Stimulated activated CD4-positive, alpha-beta T cell treated with anti-CD3 and anti-CD28 coated beads, Interleukin-12 subunit alpha, Interleukin-12 subunit beta, amount 100 ng/mL, for 24 hours (primary cell): ENCODE data around the gene PPP6C.
"Not testable (repeated sequence)": the region's sequence is repeated elsewhere in the genome, so short reads cannot be mapped to it uniquely, and the experiment has no call there.

Source experiments
- DNase-seq, 2 experiments: peaks; one replicate each; pipeline ENCODE4 v3.0.0-alpha.2; 2020; ENCODE audit warnings: low read depth in 2 of 2

PPP6C gene

DNA sequence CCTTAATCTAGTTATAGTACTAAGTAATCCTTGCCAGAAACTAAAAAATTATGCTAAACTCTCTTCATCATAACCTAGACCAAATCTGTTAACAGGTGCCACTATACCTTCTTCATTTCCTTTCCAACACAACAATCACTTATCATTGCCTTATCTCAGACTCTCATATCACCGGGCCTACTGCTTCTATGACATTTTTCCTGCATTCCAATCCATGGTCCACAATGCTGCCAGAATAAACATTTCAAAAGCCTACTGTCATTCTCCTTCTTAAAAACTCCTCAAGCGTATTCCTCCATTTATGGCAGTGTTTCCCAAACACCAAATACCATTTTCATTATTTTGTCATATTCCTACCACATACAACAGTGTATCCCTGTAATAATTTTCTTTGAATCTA, 6.5 kb downstream of the PPP6C start:
- no peak for DNase-seq

DNA sequence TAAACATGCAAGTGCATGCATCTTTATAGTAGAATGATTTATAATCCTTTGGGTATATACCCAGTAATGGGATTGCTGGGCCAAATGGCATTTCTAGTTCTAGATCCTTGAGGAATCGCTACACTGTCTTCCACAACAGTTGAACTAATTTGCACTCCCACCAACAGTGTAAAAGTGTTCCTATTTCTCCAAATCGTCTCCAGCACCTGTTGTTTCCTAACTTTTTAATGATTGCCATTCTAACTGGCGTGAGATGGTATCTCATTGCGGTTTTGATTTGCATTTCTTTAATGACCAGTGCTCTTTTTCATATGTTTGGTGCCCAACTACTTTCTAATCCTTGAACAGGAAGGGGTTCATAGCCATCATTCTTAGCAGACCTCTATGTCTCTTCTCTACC, 7.8 kb downstream of the PPP6C start:
- DNase-seq: not testable (repeated sequence)

DNA sequence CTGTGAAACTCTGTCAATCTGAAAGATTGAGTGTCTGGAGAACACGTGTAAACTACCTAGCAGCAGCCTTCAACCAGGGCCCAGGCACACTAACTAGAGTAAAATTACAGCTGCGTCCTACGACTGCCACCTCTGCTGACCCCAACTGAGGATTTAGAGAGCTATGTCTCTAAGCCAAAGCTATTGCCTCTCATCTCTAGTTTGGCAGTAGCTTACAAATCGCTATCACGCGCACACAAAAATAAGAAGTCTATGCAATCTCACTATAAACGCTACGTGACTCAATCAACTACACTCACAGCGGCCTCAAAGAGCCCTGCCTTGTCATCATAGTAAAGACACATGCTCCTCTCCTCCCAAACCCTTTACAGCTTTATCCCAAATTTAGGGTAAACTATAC, 8.7 kb downstream of the PPP6C start:
- no peak for DNase-seq

DNA sequence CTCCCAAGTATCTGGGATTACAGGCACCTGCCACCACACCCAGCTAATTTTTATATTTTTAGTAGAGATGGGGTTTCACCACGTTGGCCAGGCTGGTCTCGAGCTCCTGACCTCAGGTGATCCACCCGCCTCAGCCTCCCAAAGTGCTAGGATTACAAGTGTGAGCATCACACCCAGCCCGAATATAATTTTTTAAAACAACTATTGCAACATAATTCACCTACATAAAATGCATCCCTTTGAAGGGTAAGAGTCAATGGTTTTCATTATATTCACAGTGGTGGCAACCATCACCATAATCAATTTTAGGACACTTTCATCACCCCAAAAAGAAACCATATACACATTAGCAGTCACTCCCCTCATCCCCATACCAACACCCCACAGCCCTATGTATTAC, 9.8 kb downstream of the PPP6C start:
- not testable (repeated sequence) for DNase-seq

DNA sequence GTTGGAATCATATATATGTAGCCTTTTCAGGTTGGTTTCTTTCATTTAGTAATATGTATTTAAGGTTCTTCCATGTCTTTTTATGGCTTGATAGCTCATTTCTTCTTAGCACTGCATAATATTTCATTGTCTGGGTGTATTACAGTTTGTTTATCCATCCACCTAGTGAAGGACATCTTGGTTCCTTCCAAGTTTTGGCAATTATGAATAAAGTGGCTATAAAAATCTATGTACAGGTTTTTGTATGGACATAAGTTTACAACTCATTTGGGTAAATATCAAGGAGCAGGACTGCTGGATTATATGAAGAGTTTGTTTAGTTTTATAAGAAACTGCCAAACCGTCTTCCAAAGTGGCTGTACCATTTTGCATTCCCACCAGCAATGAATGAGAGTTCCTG, 11.7 kb downstream of the PPP6C start:
- no peak for DNase-seq

DNA sequence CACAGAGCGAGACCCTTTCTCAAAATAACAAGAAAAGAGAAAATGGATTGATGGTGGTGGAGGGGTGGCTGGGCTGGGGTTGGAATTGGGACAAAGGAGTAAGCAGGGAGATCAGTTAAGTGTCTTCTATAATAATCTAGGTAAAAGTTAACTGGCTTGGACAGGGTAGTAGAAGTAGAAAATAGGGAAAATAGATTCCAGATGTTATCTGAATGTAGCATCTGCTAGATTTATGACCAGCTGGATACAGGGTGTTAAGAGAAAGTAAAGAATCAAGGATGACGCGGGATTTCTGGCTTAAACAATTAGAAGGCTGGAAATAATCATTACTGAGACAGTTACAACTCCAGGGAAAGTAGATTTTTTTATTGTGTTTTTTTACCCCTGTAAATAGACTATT, 13.0 kb downstream of the PPP6C start:
- no peak for DNase-seq

DNA sequence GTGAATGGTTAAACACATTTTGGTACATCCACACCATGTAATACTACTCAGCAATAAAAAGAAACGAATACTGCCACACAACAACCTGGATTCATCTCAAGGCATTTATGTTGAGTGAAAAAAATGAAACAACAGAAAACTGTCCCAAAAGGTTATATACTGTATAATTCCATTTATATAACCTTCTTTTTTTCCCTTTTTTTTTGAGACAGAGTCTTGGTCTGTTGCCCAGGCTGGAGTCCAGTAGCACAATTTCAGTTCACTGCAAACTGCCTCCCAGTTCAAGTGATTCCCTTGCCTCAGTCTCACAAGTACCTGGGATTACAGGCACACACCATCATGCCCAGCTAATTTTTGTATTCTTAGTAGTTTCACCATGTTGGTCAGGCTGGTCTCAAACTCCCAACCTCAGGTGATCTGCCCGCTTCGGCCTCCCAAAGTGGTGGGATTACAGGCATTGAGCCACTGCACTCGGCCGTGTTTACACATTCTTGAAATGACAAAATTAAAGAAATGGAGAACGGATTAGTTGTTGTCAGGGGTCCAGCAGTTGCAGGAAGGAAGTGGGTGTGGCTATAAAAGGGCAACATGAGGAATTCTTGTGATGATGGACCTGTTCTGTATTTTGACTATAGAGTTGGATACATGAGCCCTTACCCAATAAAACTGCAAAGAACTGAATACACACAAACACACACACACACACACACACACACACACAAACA, 17.4 kb downstream of the PPP6C start:
- no peak for DNase-seq

DNA sequence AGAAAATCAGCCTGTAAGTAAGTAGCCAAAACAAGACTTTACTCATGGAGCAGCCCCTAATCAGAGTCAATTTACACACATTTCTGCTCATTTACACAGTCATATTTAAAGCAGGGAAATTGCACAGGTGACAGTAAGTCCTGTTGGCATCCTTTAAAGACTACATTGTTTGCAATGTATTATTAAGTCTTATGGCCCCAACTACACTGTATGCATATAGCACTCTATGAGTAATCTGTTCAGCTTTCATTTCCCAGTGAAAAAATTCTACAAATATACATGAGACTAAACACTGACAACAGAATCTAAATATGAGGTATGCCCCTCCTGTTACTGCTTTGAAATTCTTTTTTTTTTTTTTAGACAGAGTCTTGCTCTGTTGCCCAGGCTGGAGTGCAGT, 19.7 kb downstream of the PPP6C start:
- no peak for DNase-seq

DNA sequence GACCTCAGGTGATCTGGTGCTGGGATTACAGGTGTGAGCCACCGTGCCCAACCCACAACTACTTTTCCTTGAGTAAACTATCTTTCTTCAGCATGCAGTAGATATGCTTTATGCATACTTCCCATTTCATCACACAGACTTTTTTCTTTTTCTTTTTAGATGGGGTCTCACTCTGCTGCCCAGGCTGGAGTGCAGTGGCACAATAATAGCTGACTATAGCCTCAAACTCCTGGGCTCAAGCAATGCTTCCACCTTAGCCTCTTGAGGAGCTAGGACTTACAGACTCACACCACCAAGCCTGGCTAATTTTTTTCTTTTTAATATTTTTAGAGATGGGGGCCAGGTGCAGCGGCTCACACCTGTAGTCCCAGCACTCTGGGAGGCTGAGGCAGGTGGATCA, 22.8 kb downstream of the PPP6C start:
- DNase-seq: no peak

DNA sequence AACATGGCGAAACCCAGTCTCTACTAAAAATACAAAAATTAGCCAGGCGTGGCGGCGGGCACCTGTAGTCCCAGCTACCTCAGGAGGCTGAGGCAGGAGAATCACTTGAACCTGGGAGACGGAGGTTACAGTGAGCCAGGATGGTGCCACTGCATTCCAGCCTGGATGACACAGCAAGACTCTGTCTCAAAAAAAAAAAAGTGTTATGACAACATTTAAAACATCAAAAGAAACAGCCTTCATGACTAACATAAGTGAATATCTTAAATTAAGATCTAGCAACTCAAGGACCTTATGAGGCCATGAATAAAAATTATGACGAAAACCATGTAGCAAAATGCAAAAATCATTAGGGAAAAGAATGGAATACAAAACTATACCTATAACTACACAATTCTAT, 26.7 kb downstream of the PPP6C start:
- DNase-seq: not testable (repeated sequence)

DNA sequence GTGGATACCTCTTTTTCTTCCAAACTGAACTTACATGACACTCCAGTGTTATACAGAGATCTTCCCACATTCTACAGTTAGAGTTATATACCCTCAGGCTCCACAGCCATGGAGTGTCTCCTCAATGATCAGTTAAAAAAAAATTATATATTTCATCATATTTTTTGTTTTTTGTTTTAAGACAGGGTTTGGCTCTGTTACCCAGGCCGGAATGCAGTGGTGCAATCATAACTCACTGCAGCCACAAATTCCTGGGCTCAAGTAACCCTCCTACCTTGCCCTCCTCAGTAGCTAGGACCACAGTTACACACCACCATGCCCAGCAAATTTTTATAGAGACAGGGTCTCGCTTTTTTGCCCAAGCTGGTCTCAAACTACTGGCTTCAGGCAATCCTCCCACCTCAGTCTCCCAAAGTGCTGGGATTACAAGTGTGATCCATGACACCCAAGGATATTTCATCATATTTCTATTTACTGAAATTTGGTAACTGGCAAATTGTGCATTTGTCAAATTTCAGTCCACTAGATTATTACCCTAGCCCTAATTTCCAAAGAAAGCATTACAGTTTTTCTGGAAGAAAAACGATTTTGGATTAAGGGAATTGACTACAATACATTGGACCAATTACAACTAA, 28.2 kb downstream of the PPP6C start:
- DNase-seq: no peak

DNA sequence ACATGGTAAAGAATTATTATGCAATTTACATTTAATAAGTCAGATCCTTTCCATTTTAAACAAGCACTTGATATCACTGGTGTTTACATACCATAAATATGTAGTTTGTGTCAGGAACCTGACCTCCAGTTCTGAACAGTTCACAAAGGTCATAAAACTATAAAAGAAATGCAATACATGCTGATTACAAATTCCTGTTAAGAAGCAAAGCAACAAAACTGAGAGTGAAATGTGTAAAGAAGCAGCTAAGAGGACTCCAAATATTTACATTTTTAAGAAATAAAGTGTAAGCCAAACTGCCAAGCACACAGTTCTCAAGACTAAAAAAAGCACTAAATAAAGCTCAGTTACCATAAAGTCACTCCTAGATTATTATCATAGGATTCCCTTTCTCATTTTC, 28.9 kb downstream of the PPP6C start:
- no peak for DNase-seq

DNA sequence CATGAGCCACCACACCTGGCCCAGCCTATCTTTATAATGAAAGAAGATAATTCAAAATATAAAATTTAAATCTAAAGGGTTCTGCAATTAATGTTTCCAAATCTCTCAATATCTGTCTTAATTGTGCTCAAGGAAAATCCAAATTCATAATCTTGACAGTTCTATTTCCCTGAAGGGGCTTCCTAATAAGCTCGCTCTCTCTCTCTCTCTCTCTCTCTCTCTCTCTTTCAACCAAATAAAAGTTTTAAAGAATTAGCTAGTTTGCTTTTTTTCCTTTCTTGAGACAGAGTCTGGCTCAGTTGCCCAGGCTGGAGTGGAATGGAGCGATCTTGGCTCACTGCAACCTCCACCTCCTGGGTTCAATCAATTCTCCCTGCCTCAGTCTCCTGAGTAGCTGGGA, 33.1 kb downstream of the PPP6C start:
- DNase-seq: no peak

DNA sequence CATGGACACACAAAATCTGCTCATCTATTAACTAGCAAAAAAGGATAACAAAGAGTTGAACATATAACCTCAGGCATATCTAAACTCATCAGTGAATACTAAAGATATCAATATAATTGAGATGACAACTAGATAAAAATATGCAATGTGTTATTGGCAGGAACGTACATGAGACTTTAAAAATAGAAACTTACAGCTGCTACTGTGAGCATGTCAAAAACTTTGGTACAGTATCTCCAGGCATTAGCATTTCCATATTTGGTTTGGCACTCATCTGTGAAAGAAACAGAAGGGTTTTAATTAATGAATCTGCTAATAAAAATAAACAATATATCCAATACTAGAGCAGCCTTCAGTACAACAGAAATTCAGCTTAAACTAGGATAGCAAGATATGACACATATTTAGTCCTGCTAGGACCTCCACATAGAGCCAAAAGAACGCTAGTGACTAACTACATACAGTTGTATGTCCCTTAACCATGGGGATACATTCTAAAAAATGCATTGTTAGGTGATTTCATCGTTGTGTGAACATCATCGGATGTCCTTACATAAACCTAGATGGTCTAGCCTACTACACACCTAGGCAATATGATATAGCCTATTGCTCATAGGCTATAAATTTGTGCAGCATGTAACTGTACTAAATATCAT, 35.8 kb downstream of the PPP6C start:
- no peak for DNase-seq

DNA sequence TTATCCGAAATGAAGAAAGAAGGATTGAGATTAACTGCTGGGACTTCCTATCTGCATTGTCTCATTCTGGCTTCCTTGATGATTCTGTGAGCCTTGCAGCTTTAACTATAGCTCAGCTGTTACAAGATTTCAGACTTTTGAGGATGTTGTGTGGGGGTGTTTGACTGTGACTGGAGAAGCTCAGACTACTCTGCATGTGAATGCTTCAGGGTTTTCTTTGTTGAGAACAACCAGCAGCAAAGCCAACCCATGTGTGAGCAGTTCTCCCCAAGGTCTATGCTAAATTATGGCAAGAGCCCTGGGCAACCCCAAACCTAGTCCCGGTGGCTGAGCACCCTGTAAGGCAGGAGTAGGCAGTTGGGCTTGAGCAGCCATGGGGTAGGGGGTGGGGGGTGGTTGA, 37.9 kb downstream of the PPP6C start:
- DNase-seq: no peak

DNA sequence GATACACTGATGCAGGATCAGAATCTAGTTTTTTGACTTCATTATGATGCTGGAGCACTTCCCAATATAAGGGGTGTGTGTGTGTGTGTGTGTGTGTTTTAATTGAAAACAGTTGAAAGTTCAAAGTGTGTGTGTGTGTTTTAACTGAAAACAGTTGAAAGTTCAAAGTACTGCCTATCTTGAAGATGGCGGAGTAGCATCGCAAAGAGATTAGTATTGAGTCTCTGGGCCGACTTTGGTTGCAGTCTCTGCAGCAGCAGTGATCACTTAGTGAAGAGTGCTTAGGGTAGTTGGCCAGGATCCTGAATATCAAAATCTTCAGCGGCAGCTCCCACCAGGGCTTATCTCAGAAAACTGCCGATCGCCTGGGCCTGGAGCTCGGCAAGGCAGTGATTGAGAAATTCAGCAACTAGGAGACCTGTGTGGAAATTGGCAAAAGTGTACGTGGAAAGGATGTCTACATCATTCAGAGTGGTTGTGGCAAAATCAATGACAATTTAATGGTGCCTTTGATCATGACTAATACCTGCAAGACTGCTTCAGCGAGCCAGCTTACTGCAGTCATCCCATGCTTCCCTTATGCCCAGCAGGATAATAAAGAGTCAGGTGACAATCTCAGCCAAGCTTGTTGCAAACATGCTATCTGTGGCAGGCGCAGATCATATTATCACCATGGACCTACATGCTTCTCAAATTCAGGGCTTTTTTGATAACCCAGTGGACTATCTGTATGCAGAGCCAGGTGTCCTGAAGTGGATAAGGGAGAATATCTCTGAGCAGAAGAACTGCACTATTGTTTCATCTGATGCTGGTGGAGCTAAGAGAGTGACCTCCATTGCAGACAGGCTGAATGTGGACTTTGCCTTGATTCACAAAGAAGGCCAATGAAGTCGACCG, 39.0 kb downstream of the PPP6C start:
- DNase-seq: no peak

DNA sequence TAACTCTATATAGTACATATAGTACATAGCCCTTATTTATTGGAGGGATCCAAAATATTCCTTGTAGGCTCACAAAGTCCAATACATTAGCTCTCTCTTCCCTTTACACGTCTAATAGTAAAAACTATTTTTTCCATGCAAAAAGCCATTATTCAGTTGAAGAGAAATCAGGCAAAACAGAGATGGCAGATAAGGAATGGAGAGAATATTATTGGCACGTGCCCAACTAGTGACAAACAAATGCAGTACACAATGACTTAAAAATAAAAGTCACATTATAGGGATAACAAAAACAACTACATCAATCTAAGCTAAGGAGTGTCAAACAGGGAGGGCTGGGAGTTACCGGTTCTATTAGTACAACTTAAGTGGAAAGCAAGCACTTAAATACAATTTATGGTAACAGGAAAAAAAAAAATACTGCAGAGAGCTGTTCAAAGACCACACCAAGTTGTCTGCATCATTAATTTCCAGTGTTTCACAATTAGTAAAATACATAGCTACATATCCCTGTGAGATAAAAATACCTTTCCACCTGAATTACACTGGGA, 42.1 kb downstream of the PPP6C start:
- DNase-seq: no peak

DNA sequence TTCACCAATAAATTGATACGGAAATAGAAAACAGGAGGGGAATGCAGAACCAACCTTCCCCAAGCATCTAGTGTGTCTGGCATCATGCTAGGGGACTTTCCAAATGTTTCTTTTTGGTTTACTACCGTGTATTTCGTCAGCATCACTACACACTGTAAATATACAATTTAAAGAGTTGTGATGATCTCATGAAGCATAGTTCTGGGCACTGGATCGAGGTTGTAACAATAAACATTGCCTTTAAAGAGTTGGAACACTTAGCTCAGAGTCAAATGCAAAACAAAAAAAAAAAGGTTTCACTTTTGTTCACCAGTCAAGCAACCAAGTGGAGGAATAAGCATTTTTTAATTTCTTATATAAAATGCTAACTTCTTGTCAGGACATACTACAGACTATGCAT, 43.4 kb downstream of the PPP6C start:
- no peak for DNase-seq

DNA sequence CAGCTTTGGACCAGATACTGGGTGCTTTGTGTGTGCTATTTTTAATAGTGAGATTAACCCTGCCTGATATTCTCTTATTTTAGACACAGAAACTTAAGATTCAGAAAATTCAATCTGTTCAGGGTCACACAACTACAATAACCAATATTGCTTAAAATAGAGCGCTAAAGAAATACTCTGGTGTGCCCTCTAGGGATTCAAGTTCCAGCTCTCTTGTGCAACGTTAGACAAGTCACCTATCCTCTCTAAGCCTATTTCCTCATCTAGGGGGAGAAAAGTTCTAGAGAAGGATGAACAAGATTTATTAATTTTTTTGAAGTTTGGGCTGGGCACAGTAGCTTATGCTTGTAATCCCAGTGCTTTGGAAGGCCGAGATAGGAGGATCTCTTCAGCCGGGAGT, 44.2 kb downstream of the PPP6C start:
- DNase-seq: no peak

DNA sequence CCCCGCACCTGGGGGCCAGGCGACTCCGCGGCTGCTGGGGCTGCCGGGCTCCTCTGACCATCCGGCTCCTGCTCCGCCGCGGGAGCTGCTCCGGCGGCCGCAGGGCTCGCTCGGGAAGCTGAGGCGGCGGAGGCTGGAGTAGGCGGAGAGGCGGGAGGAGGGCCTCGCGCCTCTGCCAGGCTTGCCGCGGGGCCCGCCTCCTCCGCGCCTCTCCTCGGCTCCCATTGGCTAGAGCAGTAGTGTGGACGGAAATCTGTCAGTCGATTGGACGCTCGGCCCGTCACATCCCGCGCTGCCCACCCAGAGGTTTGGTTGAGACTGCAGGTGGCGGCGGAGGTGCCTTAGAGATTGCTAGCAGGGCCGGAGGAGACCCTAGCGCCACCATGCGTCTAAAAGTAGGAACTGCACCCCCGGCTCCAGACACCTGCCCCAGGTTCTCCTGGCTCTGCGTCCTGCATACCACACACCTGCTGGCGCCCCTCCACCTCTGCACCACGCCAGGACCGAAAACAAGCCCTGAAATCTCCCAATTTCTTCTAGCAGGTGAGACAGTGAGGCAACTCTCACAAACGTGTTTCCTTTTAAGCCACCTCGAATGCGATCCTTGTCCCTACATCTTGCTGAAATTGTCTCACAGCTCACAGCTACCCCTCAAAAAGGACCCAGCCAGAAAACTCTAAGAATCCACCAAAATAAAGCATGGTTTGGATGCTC, 46.1 kb downstream of the PPP6C start, which contains the start of gene SCAI:
Gene SCAI (minus strand): TSS at position 152 of the 714 bp plus-strand sequence. CDS start 91 bp downstream, at position 61.
- DNase-seq: peak; percentile 98
